ENCODE results near the gene ERICH6. TPM values are rescaled to one million over a fixed set of nuclear protein-coding genes. Genes with fewer than 3 reads are reported as not detected.

Gene ERICH6
- total RNA-seq, 1 donor from 2014 or later, result not detected

DNA sequence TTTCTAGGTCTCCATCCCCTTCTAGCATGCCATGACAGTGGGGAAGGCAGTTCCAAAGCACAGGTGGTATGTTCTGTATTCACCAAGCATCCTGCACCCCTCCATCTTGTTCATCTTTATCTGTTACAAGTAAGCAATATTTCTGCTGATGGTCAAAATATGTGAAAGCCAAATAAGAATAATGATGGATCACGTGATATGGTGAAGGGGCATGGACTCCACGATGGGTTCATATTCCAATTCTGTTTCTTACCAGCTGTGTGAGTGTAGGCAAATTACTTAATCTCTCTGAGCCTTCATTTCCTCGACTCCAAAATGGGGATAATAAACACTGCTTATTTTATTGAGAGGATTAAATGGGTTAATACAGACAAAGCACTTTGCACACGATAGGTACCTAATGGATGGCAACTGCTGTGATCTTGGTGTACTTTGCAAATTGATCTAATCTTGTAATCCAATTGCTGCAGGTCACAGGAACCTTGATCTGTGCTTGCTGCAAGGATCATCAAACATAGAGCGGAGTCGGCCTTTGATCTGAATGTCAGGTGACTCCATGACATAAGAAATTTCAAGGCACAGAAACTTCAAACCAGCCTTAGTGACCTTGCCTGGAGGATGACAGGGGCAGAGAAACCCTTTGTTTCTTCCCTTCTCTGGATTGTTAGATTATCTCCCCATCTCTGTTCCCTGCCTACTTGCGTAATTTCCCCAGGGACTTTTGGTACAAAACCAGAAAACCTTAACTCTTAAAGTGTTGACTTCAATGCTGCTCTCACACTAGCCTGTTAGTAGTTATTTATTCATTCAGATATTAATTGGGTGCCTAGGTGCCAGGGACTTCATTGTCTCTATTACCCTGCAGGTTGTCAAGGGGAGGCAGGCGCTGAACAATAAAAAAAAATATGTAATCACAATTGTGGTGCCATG, 33.4 kb upstream of the ERICH6 start:
- DNase-seq, result no peak

DNA sequence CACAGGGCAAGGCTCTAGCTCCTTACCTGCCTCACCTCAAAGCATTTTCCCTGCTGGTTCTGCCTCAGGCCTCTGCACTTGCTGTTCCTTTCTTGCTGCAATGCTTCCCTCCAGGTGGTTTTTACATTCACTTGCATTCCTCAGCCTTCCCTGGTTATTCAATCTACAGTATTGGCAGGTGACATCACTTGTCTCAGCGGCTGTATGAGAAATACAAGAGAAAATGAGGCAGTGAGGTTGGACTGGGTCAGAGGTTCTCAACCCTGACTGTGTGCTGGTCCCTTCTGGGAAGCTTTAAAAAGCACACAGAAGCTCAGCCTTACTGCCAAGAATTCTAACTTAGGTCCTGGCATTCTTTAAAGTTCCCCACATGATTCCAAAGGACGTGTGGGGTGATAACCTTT, 32.6 kb upstream of the ERICH6 start:
- no peak for DNase-seq

DNA sequence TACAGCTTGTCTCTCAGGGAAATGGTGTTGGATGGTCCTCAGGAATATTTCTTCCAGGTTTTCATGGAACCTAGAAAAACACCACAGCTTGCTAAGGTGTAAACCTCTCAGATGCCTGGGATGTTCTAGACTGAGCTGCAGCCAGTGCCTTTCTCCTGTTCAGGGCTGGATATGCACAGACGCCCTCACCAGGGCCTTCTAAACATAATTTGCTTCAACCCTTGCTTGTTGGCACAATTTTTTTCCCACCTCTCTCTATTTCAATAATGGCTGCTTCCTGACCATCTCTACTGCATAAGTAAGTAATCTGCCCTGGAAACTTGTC, 31.0 kb upstream of the ERICH6 start:
- no peak for DNase-seq

DNA sequence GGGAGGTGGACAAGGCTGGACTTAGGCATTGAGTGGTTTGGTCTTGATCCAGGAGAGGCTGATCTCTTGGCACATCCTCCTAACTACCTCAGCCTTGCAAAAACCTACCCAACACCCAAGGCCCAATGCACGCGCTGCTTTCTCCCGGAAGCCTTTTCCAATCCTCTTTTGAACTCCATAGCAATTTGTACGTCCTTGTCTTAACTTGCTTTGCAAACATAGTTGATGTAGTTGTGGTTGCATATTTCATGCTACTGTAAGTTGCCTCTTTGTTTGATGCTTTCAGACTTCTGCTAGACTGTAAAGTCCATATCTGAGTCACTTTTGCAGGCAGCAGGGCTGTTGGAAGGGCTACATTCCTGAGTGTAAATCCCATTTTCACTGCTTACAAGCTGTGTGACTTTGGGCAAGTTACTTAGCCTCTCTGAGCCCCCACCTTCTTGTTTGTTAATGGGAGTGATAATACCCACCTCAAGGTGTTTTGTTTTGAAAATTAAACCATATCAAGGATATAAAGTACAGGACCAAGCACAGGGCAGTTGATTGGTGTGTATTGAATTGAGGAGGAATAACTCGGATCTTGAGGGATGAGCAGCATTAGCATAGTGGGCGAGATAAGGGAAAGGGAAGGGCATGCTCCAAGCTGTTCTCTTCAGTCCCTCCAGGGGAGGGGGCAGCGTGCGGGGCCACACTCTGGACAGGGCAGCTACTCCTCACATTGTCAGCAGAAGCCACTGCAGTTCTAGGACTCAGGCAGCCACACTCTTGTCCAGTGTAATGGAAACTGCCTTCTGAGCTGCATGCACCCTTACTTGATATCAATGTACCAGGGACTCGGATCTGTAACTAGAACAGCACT, 30.4 kb upstream of the ERICH6 start:
- no peak for DNase-seq

DNA sequence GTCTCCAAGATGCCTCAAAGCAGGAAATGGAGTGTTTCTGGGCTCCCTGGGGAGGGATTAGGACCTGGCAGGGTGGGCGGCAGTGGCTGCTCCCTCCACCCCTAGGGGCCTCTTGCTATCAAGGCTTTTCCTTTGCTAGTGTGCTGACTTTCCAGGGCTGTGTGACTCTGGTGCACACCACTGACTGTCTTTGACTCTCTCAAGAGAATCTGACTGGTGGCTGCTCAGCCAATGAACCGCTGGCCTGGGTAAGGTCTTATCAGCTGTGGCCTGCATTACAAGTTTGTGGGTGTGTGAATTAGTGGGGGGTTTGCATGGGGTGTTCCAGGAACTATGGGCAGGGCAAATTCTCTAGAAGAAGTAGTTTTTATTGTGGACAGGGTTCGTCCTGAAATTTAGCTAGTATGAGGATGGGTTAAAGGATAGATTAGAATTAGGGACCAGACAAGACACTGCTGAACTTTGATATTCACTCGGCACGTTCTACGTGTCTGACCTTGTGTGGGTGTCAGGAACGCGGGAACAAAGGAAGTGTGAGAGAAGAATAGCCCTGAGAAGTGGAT, 29.7 kb upstream of the ERICH6 start:
- DNase-seq, result no peak

DNA sequence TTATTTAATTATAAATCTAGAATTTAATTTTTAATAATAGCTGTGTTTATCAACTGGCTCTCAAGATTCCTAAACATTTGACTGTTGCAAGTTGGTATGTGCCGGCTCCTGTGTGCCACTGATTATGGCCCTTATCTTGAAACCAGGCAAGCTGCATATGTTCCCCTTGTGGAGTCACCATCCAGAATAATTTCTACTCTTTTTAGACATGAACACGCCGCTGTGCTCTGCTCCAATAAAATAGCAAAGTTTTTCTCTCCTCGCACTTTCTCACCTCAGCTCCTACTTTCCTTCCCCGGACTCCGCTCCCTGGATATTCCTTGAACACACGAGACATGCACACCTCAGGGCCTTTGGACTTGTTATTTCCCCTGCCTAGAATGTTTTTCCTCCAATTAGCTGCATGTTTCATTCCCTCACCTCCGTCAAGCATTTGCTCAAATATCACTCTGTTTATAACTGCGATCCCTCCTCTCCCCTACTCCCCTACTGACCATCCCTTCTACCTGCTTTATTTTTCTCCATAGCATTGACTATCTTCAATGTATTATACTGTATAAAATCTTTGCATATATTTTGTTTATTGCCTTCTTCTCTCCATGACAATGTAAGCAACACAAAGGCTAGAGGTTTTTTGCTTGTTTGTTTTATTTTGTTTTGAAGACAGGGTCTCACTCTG, 26.1 kb upstream of the ERICH6 start:
- DNase-seq, result no peak

DNA sequence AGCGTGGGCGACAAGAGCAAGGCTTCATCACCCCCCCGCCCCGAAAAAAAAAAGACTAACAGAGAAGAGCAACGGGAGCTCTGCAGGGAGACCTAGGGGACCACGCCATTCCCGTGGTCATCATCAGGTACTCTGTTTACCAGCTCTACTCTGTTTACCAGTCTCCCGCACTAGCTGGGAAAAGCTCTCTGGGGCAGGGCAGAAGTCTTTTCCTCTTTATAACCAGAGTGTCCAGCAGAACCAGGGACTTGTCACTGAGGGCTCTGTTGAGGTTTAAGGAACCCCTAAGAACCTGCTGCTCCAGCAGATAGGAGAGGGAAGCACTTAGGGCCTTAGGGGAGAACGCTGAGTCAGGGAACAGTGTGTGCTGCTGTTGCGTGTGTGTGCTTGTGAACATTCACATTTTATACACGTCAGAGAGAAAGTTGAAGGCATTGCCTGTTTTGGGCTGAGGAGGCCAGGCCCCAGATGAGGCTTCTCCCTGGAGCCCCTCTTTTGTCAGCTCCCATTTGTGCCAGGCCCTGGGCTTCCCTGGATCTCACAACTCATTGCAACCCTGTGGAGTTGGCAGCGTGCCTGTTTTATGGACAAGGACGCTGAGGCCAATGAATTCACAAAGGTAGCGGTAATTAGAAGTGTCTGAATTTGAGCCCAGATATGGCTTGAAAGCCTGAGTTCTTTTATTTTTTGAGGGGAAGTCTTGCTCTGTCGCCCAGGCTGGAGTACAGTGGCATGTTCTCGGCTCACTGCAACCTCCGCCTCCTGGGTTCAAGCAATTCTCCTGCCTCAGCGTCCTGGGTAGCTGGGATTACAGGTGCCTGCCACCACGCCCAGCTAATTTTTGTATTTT, 24.2 kb upstream of the ERICH6 start:
- no peak for DNase-seq

DNA sequence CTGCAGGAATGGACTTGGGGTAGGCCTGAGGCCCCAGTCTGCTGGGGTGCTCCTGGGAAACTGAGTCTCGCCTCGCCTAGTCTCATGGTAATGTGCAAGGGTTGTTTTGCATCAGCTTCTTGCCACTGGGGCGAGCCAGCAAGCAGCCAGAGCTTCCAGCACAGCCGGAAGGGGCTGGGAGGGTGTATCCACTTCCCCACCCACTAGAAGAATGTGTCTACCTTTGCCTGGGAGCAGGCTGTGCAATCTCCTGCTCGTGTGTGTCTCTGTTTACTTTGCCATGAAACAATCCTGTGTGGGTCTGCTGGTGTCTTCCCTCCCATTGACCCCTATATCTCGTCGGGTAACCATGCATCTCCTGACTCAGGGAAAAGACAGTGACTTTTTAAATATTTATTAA, 21.8 kb upstream of the ERICH6 start:
- no peak for DNase-seq

DNA sequence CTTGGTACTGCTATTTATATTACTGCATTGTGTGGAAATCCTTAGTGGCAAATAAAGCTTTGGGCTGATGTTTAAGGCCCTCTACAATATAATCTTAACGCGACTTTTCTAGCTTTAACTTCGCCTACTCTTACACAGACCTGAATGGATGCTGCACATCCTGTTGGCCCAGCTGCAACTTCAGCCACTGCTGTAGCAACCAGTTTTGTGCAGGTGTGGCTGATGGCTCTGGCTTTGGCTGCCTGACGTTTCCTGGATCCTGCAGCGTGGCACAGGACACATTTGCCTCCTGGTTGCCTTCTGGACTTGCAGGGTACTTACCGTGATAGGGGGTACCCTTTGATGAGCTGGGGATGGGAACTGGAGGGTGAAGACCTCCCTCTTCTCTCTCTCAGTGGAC, 20.2 kb upstream of the ERICH6 start:
- no peak for DNase-seq

DNA sequence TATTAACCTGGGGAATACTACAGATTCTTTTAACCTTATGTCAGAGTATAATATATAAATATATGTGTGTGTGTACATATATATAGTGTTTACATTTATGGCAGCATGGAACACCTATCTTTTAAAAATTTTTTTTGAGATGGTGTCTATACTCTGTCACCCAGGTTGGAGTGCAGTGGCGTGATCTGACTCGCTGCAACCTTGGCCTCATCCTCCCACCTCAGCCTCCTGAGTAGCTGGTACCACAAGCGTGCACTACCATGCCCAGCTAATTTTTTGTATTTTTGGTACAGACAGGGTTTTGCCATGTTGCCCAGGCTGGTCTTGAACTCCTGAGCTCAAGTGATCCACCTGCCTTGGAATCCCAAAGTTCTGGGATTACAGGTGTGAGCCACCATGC, 18.5 kb upstream of the ERICH6 start:
- DNase-seq, result no peak

DNA sequence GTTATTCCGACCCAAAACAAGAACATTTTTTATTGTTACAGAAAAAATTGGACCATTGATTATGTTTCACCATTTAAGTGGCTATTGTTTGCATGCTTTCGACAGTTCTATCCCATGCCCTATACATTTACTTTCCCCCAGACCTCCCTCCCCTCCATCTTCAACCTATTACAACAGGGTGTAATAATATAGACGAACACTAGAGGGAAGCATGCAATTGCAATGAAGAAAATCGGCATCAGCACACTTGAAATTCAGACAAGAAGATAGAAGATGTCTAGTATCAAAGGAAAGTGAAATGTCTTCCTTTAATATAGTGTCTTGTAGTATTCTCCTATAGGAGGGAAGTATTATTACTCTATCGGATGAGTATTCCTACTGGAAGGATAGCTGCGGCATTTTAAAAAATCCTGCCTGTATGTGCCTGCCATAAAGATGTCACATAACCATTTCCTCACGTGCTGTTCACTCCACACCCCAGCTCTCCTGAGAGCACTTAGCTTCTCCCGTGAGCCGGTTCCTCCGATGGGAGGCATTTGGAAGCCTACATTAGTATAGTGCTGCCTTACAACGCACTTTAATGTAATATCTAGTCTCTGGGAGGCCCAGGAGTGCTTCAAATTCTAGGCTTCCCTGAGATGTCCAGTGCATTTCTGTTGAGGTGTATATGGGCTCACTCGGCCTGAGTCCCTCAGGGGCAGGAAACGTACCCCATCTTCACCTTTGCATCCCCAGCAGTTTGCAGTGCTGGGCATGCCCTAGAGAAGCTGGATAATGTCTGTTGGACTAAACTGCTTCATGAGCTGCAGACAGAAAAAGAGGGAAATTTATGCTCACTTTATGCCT, 17.8 kb upstream of the ERICH6 start:
- peak; percentile 80 for DNase-seq

DNA sequence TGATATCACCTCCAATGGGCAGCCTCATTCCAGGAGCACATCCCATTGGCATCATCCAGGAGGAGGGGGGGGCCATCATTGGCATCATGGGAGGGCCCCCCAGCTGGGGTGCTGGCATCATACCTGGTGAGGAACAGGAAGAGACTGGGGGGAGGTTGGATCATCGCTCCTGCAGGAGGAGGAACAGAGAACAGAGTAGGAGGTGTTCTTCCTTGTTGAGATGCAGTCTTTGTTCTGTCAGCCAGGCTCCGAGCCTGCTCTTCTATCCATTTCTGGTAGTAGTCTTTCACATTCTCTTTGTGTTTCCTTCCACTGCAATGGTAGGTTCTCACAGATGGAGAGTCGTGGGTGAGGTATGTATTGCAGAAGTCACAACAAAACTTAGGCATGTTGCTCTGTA, 16.7 kb upstream of the ERICH6 start:
- DNase-seq, result no peak

DNA sequence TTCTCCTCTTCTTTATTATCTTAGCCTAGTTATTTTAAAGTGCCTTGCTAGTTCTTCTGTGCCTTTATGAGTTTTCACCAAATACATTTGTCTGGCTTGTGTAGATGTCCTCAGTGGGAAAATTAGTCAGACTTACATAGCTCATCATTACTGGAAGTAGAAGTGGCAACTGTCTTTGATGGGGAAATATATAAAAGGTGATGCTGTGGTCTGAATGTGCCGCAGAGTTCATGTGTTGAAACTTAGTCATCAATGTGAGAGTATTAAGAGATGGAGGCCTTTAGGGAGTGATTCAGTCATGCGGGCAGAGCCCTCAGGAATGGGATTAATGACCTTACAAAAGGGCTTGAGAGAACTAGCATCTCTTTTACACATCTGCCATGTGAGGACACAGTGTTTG, 6.4 kb upstream of the ERICH6 start:
- DNase-seq, result no peak

DNA sequence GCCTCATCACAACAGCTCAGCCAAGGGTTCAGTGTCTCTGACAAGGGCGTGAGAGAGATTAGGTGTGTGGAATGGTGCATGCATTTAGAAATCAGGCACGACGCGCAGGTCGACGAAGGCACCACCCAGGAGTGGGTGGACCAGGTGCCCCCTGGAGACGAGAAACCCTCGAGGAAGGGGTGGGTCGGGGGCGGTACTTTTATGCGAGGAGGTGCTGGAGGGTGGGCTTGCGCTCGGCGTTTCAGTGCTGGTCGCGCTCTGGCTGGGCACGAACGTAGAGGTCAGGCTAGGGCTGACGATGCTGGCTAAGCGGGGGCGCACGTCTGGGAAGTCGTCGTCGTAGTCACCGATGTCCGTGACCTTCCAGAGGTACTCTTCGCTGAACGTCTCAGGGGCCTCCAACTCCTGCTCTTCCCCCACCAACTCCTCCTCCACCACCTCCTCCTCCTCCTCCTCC, 393 bp downstream of the ERICH6 start:
- no peak for DNase-seq

DNA sequence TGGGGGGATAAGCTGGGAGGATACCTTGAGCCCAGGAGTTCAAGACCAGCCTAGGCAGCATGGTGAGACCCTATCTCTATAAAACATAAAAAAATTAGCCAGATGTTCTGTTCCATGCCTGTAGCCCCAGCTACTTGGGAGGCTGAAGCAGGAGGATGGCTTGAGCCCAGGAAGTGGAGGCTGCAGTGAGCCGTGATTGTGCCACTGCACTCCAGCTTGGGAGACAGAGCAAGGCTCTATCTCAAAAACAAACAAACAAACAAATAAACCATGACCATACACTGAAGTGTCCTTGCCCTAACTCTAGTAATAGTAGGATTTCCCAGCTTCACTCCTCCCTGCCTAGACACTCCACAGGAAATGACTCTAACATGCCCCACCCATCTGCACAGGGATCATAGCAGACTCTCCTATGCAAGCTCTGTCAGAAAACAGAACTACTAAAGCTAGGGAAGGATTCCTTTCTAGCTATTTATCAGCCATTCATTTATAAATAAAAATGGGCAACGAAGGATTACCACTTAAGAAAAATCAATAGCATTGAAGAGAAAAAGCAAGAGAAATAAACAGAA, 4.6 kb downstream of the ERICH6 start:
- DNase-seq, result peak; percentile 21

DNA sequence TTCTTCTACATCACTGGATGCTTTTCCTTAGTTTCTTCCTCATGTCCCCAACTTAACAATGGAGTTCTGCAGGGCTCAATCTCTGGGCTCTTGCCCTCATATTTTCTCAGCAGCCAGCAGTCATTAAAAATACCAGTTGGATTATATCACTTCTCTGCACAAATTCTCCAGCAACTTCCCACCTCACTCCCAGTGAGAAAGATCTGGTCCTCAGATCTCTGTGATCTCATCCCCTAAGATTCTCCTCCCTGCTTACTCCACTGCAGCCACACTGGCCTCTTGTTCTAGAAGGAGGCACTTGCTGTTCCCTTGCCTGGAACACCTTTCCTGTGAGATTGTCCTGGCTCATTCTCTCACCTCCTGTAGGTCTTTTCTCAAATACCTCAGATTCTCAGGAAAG, 6.1 kb downstream of the ERICH6 start:
- DNase-seq, result no peak

DNA sequence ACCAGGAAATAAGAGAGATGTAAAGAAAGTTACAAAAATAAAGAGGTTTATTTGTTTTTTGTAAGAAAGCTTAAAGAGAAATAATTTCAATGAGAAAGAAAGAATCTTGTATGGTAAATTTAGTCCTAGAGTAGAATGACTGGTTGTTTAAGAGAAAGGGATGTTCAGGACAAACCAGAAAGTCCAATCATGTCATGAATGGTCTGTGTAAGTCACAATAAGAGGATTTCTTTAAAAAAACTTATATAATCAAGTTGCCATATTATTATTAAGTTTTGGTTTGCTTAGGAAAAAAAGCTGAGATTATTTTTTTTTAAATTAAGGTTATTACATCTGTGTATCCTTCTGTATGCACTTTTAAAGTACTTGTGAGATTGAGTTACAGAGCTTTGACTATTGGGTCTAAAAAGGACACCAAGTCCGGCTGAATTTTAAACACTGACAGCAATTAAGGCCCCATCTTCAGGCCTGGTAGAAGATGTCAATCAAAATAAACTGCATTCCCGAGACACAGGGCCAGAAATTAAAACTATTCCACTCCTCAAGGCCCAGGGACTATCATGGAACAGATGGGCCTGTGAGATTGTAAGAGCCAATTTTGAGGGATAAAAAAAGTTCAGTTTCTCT, 12.2 kb downstream of the ERICH6 start:
- DNase-seq, result no peak

DNA sequence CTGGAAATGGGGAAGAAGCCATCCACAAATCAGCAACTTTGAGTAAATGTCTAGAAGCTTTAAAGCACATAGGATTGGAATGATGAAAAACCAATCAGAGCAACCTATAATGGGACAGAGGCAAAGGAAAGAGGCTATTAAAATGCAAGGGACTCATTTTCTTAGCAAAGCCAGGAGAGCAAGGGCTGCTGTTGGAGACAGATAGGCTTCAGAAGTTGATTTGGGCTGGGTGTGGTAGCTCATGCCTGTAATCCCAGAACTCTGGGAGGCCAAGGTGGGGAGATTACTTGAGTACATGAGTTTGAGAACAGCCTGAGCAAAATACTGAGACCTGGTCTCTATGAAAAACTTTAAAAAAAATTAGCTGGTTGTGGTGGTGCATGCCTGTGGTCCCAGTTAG, 16.1 kb downstream of the ERICH6 start:
- DNase-seq, result no peak

DNA sequence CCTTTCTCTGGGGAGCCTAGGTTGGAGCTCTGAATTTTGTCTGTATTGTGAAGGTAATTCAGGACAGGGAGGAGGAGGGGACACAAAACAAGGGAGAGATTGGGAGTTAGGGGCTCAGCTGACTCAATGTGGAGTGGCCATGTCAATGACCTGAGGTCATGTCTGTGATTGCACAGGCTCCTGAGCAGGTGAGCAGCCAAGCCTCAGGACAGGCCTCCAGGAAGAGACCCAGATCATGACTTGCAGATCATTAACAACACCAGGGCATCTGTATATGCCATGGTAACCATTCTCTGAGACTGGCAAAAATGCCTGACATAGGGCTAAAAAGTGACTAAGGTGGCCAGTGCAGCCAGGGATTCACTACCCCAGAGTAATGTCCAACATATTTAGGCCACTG, 20.9 kb downstream of the ERICH6 start:
- no peak for DNase-seq

DNA sequence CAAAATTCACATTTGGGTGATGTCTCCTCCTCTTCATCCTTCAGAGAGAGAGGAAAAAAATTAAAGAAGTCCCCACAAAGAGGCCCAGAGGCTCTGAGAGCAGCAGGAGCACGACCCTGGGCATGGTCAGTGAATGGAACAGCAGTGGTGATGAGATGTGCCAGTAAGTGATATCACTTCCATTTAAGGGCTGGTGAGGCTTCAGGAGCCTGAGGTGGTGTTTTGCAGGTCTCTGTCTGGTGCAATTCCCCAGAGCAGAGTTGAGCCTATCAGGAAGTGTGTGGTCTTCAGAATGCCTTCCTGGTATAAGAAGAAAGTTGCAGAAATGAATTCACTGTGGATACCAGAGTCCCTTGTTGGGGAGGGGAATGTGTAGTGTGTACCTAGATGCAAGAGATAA, 21.4 kb downstream of the ERICH6 start:
- no peak for DNase-seq

All from dermis blood vessel endothelial cell (primary cell).